Smooth muscle cell (in vitro differentiated cells): Measurements from ENCODE around the gene PTPN9. TPM values are rescaled to one million over a fixed set of nuclear protein-coding genes. Genes with fewer than 3 reads are reported as not detected.

Experiments
- DNase-seq: peaks from one replicate; lab custom pipeline; 2025; ENCODE audit not compliant: unreplicated experiment; lab: John Stamatoyannopoulos, UW
- H2AFZ ChIP-seq: fragments of 200-600 bp; sonication (generic); 2 replicates; pipeline ENCODE4 v1.6.0; 2016; ENCODE audit warnings: antibody characterized with exemption, low read depth, mild to moderate bottlenecking
- H3F3A ChIP-seq: fragments of 200-600 bp; sonication (generic); 2 replicates; pipeline ENCODE4 v1.6.0; 2017; ENCODE audit warnings: antibody characterized with exemption, low read depth
- H3K27ac ChIP-seq: fragments of 200-600 bp; sonication (generic); 2 replicates; pipeline ENCODE4 v1.5.1; 2016; ENCODE audit warnings: low read depth, mild to moderate bottlenecking
- H3K27me3 ChIP-seq: fragments of 200-600 bp; sonication (generic); 2 replicates; pipeline ENCODE4 v1.6.1; 2016; ENCODE audit warnings: low read depth, mild to moderate bottlenecking
- H3K36me3 ChIP-seq: fragments of 200-600 bp; sonication (generic); 2 replicates; pipeline ENCODE4 v1.5.1; 2016; ENCODE audit warnings: low read depth
- H3K4me1 ChIP-seq: fragments of 200-600 bp; sonication (generic); 2 replicates; pipeline ENCODE4 v1.5.1; 2016; ENCODE audit warnings: low read depth
- H3K4me2 ChIP-seq: fragments of 200-600 bp; sonication (generic); 2 replicates; pipeline ENCODE4 v1.6.0; 2016; ENCODE audit warnings: mild to moderate bottlenecking
- H3K4me3 ChIP-seq: fragments of 200-600 bp; sonication (generic); 2 replicates; pipeline ENCODE4 v1.5.1; 2016; ENCODE audit warnings: mild to moderate bottlenecking
- H3K79me2 ChIP-seq: fragments of 200-600 bp; sonication (generic); 2 replicates; pipeline ENCODE4 v1.6.0; 2016; ENCODE audit warnings: low read depth, mild to moderate bottlenecking
- H3K9ac ChIP-seq: fragments of 200-600 bp; sonication (generic); 2 replicates; pipeline ENCODE4 v1.6.0; 2016; ENCODE audit warnings: low read depth
- H3K9me3 ChIP-seq: fragments of 200-600 bp; sonication (generic); replicated peaks from 2 replicates; pipeline ENCODE4 v1.5.1; 2016; ENCODE audit warnings: low read depth
- H4K20me1 ChIP-seq: fragments of 200-600 bp; sonication (generic); 2 replicates; pipeline ENCODE4 v1.6.0; 2016; ENCODE audit warnings: low read depth
- CTCF ChIP-seq: fragments of 200-600 bp; sonication (generic); IDR thresholded peaks from 2 replicates; pipeline ENCODE4 v1.5.1; 2017; ENCODE audit warnings: borderline replicate concordance, mild to moderate bottlenecking, antibody characterized with exemption; ENCODE audit not compliant: insufficient read depth, poor library complexity, severe bottlenecking
- WGBS: methylation state at CpG from one replicate; pipeline ENCODE4 v1.1.7; 2016; ENCODE audit warnings: low lambda C conversion rate; 5-methylcytosine and 5-hydroxymethylcytosine counted together
- polyA plus RNA-seq: library from polyadenylated mRNA; unstranded; fragments of >200 nt; fragmentation: Nextera tagmentation; extraction: Ambion mirVana; gene quantifications from 2 replicates; pipeline ENCODE4 v1.2.1, GENCODE V29; 2016
- total RNA-seq: library from RNA; depleted of rRNA; stranded (reverse); fragments of >200 nt; gene quantifications from 2 replicates; pipeline ENCODE4 v1.2.3, GENCODE V29; 2014

PTPN9 gene
- total and polyA plus RNA-seq, 2 experiments from 2014 or later, result 20.3 to 23.4 TPM

GRCh38 chr15:75598361-75598760 lies 19.2 kb upstream of the PTPN9 start:
- 94% methylated on average over 4 of the region's 4 CpGs for WGBS
- no peaks in the 10 kb centered on the region for H3K36me3 ChIP-seq
- no peak overlapping the region for H3K9ac ChIP-seq
- H4K20me1 ChIP-seq, result no peaks in the 10 kb centered on the region
- H3K27me3 ChIP-seq, result no peaks in the 10 kb centered on the region
- H3K79me2 ChIP-seq, result no peaks in the 10 kb centered on the region
- no peak overlapping the region for H3K4me2 ChIP-seq
- H3F3A ChIP-seq, result no peaks in the 10 kb centered on the region
- H2AFZ ChIP-seq, result no peak overlapping the region
- DNase-seq, result no peak
- H3K27ac ChIP-seq, result peak overlapping the region; percentile 37
- no peaks in the 10 kb centered on the region for H3K4me1 ChIP-seq
- no peaks in the 10 kb centered on the region for H3K9me3 ChIP-seq
- TF ChIP-seq CTCF, result no peak
- no peak overlapping the region for H3K4me3 ChIP-seq

- Histone ChIP-seq H3K4me3 (no peak overlapping the region), H4K20me1 (no peaks in the 10 kb centered on the region), H3F3A (no peaks in the 10 kb centered on the region), H2AFZ (no peak overlapping the region), H3K79me2 (no peaks in the 10 kb centered on the region), H3K27ac (no peak overlapping the region), H3K4me1 (no peaks in the 10 kb centered on the region), H3K9ac (no peak overlapping the region), H3K36me3 (no peaks in the 10 kb centered on the region), H3K27me3 (no peaks in the 10 kb centered on the region), H3K9me3 (no peaks in the 10 kb centered on the region), H3K4me2 (no peak overlapping the region)
- no peak for TF ChIP-seq CTCF
- DNase-seq, result no peak
- 89% methylated on average over 3 of the region's 3 CpGs for whole genome bisulfite sequencing
Observed at GRCh38 chr15:75597667-75598341, 18.7 kb upstream of the PTPN9 start.

- Histone ChIP-seq H3K9ac (no peak overlapping the region), H3K4me1 (no peaks in the 10 kb centered on the region), H2AFZ (no peak overlapping the region), H3F3A (no peaks in the 10 kb centered on the region), H3K9me3 (no peaks in the 10 kb centered on the region), H3K4me3 (no peak overlapping the region), H3K4me2 (no peak overlapping the region), H3K27me3 (no peaks in the 10 kb centered on the region), H3K36me3 (no peaks in the 10 kb centered on the region), H3K79me2 (no peaks in the 10 kb centered on the region), H3K27ac (no peak overlapping the region), H4K20me1 (no peaks in the 10 kb centered on the region)
- WGBS, result 96% methylated on average over 3 of the region's 3 CpGs
- no peak for TF ChIP-seq CTCF
- DNase-seq, result no peak
Observed at GRCh38 chr15:75596703-75597345, 17.7 kb upstream of the PTPN9 start.
